AG10803 (cell line): ENCODE results near the gene PARP15.

ENCODE experiments used
- DNase-seq: peaks from one replicate; pipeline ENCODE4 v3.0.0; 2010; ENCODE audit warnings: low read depth
- H3K4me3 ChIP-seq: 2 replicates; pipeline ENCODE4 v1.5.1; 2011; ENCODE audit warnings: mild to moderate bottlenecking, low read length, control low read depth
- TF ChIP-seq, protein P1 (sequence below): conservative IDR thresholded peaks from 2 replicates; pipeline ENCODE4 v1.5.1; 2011; ENCODE audit warnings: mild to moderate bottlenecking, low read length, control low read depth, inconsistent platforms

The PARP15 gene

DNA sequence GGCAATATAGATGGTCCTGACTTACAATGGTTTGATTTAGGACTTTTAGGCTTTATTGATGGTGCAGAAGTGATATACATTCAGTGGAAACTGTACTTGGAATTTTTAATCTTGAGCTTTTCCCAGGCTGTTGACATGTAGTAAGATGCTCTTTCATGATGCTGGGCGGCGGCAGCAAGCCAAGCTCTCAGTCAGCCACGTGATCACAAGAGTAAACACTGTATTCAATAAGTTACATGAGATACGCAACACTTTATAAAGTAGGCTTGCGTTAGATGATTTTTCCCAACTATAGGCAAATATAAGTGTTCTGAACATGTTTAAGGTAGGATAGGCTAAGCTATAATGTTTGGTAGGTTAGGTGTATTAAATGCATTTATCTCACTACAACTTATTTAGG lies 31.3 kb upstream of the PARP15 start:
- DNase-seq: no peak
- no peak overlapping the region for H3K4me3 ChIP-seq
- TF ChIP-seq, protein P1, sequence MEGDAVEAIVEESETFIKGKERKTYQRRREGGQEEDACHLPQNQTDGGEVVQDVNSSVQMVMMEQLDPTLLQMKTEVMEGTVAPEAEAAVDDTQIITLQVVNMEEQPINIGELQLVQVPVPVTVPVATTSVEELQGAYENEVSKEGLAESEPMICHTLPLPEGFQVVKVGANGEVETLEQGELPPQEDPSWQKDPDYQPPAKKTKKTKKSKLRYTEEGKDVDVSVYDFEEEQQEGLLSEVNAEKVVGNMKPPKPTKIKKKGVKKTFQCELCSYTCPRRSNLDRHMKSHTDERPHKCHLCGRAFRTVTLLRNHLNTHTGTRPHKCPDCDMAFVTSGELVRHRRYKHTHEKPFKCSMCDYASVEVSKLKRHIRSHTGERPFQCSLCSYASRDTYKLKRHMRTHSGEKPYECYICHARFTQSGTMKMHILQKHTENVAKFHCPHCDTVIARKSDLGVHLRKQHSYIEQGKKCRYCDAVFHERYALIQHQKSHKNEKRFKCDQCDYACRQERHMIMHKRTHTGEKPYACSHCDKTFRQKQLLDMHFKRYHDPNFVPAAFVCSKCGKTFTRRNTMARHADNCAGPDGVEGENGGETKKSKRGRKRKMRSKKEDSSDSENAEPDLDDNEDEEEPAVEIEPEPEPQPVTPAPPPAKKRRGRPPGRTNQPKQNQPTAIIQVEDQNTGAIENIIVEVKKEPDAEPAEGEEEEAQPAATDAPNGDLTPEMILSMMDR: no peak

DNA sequence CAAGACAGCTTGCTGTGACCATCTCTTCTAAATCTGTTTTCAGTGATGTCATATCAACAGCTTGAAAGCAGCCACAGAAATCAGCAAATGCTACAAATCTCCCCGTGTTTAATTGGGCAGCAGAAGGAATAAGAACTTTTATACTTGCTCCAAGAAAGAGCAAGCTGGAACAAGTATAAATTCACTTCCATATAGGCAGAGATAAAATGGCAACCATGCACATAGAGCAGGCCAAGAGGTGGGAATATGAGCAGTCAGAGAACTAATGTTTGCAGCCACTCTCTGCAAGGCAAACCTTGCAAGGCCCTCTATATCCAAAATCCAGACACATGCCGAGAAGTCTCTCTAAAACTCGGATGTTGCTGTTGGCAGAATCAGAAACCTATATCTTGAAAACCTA lies 29.4 kb upstream of the PARP15 start:
- H3K4me3 ChIP-seq: no peak overlapping the region
- DNase-seq: no peak
- TF ChIP-seq, protein P1: no peak

DNA sequence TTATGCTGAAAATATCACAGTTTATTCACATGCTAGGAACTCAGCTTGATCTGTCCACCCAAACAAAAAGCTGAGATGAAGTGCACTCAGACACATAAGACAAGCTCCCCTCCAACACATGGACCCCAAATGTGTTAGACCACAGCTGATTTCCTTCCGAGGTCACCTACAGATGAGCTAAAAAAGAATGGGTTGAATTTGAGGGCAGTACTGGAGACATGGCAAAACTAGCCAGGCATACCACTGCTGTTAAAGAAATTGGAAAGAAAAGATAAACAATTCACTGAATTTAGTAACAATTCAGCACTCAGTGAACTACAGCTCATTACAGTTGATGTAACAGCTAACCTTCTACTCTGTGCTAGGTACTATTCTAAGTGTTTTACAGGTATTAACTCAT lies 28.8 kb upstream of the PARP15 start:
- H3K4me3 ChIP-seq: no peak overlapping the region
- TF ChIP-seq, protein P1: no peak
- no peak for DNase-seq

DNA sequence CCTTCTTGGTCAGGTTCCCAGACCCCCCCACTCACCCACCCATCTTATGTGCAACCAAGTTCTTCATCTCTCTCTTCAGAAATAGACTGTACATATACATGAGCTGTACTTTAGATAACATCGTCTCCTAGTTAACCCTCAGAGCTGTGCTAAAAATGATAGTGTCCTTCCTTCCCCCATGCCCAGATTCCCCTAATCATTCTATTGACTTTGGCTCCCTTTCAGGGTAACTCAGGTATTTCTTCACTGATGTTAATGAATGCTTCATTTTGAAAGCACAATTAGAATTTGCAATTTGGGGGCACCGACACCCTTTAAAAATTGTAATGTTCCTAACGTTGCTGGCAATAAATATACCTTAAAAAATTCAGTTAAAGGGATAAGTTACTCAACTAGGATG lies 24.3 kb upstream of the PARP15 start:
- no peak overlapping the region for H3K4me3 ChIP-seq
- DNase-seq: no peak
- TF ChIP-seq, protein P1: no peak

DNA sequence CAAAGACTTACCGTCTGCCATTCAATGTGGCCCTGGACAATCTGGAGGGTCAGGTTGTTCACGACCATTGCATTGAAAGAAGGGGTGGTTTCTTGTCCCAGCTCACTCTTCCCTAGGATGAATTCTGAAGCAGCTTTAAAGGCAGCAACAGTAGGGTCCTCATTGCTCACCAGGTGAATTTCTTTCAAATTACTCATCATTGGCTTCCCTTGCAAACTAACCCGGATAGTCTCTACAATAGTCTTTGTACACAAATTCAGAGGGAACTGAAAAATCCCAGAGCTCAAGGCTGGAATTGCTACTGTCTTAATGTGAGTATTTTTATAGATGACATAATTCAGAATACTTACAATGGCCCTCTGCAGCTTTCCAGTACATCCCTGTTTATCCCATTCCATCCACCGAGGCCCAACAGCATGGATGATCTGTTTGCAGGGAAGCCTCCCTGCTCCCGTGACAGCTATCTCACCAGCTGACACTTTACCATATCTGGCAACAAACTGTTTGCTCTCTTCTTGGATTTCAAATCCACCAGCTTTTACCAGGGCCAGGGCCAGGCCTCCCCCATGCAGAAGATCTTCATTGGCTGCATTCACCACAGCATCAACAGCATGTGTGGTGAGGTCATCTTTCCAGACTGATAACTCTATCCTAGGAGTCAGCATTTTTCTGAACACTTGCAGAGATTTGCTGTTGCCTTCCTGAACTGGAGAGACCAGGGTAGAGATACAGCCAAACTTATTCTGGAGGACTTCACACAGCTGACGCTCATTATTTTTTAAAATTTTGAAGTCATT lies 22.0 kb upstream of the PARP15 start:
- DNase-seq: peak; percentile 51
- no peak overlapping the region for H3K4me3 ChIP-seq
- TF ChIP-seq, protein P1: no peak

DNA sequence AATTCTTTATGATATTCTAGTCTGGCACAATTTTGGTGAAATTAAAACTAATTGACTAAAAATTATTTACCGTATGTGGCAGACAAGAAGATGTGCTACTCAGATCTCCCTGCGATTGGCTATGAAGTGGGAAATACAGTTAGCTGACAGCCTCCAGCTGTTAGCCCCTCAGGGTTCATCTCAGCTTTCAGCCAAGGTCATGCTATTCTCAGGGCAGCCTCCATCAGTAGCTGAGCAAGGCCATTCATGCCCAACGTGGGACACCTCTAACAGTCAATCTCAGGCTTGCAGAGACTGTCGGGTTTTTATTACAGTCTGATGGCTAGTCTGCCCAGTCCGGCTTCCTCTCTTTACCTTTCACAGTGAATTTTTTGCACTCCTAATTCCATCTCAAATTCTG lies 20.1 kb upstream of the PARP15 start:
- DNase-seq: no peak
- H3K4me3 ChIP-seq: no peak overlapping the region
- TF ChIP-seq, protein P1: no peak

DNA sequence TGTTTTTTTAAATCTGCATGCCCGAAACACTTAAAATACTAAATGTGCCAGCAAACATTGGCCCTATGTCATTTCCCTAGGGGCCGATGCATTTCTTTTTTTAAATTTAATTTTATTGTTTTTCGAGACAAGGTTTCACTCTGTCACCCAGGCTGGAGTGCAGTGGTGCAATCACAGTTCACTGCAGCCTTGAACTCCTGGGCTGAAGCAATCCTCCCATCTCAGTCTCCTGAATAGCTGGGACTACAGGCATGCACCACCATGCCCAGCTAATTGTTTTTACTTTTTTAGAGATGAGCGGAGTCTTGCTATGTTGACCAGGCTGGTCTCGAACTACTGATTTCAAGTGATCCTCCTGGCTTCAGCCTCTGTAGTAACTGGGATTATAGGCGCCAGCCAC lies 18.8 kb upstream of the PARP15 start:
- DNase-seq: no peak
- TF ChIP-seq, protein P1: no peak
- H3K4me3 ChIP-seq: no peak overlapping the region
